IMR-90 (cell line): Measurements from ENCODE around the gene TBXAS1. TPM values are rescaled to one million over a fixed set of nuclear protein-coding genes. Genes with fewer than 3 reads are reported as not detected.

Experiments
- ATAC-seq: fragments of 200-7000 bp; cut with Tn5 transposase; 2 replicates; pipeline ENCODE4 v1.9.1; 2020; ENCODE audit warnings: low read depth, mild to moderate bottlenecking, moderate library complexity
- BruUV-seq: library from RNA; stranded (reverse); fragments of 400-500 nt; replicated peaks from 2 replicates; lab custom pipeline; 2021; lab: Mats Ljungman, UMichigan
- CTCF ChIA-PET: fragments of 300-600 bp; formaldehyde crosslinking; extraction: SDS; loops from one replicate; lab custom pipeline; 2021; ENCODE audit warnings: antibody characterized with exemption; lab: Yijun Ruan, JAX
- POLR2A ChIA-PET: fragments of 300-600 bp; sonication (Branson Sonifier 250); formaldehyde crosslinking; loops from one replicate; lab custom pipeline; 2022; ENCODE audit warnings: antibody characterized with exemption; ENCODE audit not compliant: unreplicated experiment; lab: Charles Lee
- DNase-seq: peaks from one replicate; pipeline ENCODE4 v3.0.0; 2013
- H2AFZ ChIP-seq: replicated peaks from 2 replicates; pipeline ENCODE3; 2013; ENCODE audit warnings: low read length, mild to moderate bottlenecking; ENCODE audit not compliant: poor library complexity
- H2AK5ac ChIP-seq: 2 replicates; pipeline ENCODE4 v1.6.1; 2013; ENCODE audit warnings: low read depth, low read length, inconsistent platforms
- H2AK9ac ChIP-seq: replicated peaks from 2 replicates; pipeline ENCODE3; 2013; ENCODE audit warnings: mild to moderate bottlenecking, low read depth, low read length, moderate library complexity; ENCODE audit not compliant: poor library complexity
- H2BK120ac ChIP-seq: 2 replicates; pipeline ENCODE4 v1.6.1; 2013; ENCODE audit warnings: low read depth, low read length, inconsistent platforms
- H2BK15ac ChIP-seq: 3 replicates; pipeline ENCODE4 v1.6.1; 2013; ENCODE audit warnings: low read depth, low read length, inconsistent platforms
- H2BK20ac ChIP-seq: 2 replicates; pipeline ENCODE4 v1.6.1; 2013; ENCODE audit warnings: low read depth, mild to moderate bottlenecking, inconsistent platforms, low read length, moderate library complexity
- H2BK5ac ChIP-seq: 2 replicates; pipeline ENCODE4 v1.6.1; 2013; ENCODE audit warnings: mild to moderate bottlenecking, low read depth, low read length, inconsistent platforms; ENCODE audit not compliant: poor library complexity, severe bottlenecking
- H3K14ac ChIP-seq: replicated peaks from 2 replicates; pipeline ENCODE4 v1.6.1; 2013; ENCODE audit warnings: low read depth, low read length, inconsistent platforms
- H3K18ac ChIP-seq: 2 replicates; pipeline ENCODE4 v1.6.1; 2013; ENCODE audit warnings: low read depth, low read length, control low read depth
- H3K23ac ChIP-seq: 2 replicates; pipeline ENCODE4 v1.6.1; 2013; ENCODE audit warnings: low read depth, low read length, inconsistent platforms
- H3K27ac ChIP-seq: 2 replicates; pipeline ENCODE4 v1.5.1; 2013; ENCODE audit warnings: mild to moderate bottlenecking, control low read depth, low read length; ENCODE audit not compliant: insufficient read depth
- H3K27me3 ChIP-seq: 2 replicates; pipeline ENCODE4 v1.6.1; 2013; ENCODE audit warnings: low read length; ENCODE audit not compliant: control insufficient read depth, insufficient read depth
- H3K36me3 ChIP-seq: 2 replicates; pipeline ENCODE4 v1.6.1; 2013; ENCODE audit warnings: low read length, mixed read lengths; ENCODE audit not compliant: control insufficient read depth, insufficient read depth
- H3K4ac ChIP-seq: 2 replicates; pipeline ENCODE4 v1.6.1; 2013; ENCODE audit warnings: low read depth, low read length, inconsistent platforms
- H3K4me1 ChIP-seq: 2 replicates; pipeline ENCODE4 v1.6.1; 2013; ENCODE audit warnings: low read length, mixed read lengths; ENCODE audit not compliant: control insufficient read depth, insufficient read depth
- H3K4me2 ChIP-seq: 2 replicates; pipeline ENCODE4 v1.6.1; 2013; ENCODE audit warnings: low read depth, mild to moderate bottlenecking, control low read depth, low read length, moderate library complexity
- H3K4me3 ChIP-seq: 2 replicates; pipeline ENCODE4 v1.5.1; 2013; ENCODE audit warnings: low read depth, mild to moderate bottlenecking, control low read depth, low read length, moderate library complexity; ENCODE audit not compliant: insufficient read depth
- H3K56ac ChIP-seq: 2 replicates; pipeline ENCODE4 v1.6.1; 2013; ENCODE audit warnings: low read length, inconsistent platforms; ENCODE audit not compliant: insufficient read depth; ENCODE audit errors: extremely low read depth
- H3K79me1 ChIP-seq, 2 experiments: 2 replicates each; pipeline ENCODE4 v1.6.1; 2013; ENCODE audit warnings: low read length in 2 of 2, inconsistent platforms in 1 of 2, low read depth in 1 of 2
- H3K9ac ChIP-seq: 2 replicates; pipeline ENCODE4 v1.6.1; 2013; ENCODE audit warnings: low read depth, low read length, control low read depth
- H3K9me1 ChIP-seq: 2 replicates; pipeline ENCODE4 v1.6.1; 2013; ENCODE audit warnings: low read length, inconsistent platforms; ENCODE audit not compliant: insufficient read depth
- H3K9me3 ChIP-seq: 2 replicates; pipeline ENCODE4 v1.6.1; 2013; ENCODE audit warnings: low read length; ENCODE audit not compliant: control insufficient read depth, insufficient read depth
- H4K20me1 ChIP-seq: 2 replicates; pipeline ENCODE4 v1.6.1; 2013; ENCODE audit warnings: low read length, inconsistent platforms; ENCODE audit not compliant: insufficient read depth
- H4K5ac ChIP-seq: 2 replicates; pipeline ENCODE4 v1.6.1; 2013; ENCODE audit warnings: mild to moderate bottlenecking, low read depth, low read length, control low read depth
- H4K8ac ChIP-seq, 2 experiments: 2 replicates each; pipeline ENCODE4 v1.6.1; 2013; ENCODE audit warnings: low read depth in 2 of 2, low read length in 2 of 2, control low read depth in 1 of 2, inconsistent platforms in 1 of 2
- H4K91ac ChIP-seq: 2 replicates; pipeline ENCODE4 v1.6.1; 2013; ENCODE audit warnings: low read depth, low read length, inconsistent platforms; ENCODE audit not compliant: insufficient read depth
- CEBPB ChIP-seq: IDR thresholded peaks from 2 replicates; pipeline ENCODE4 v1.6.1; 2012; ENCODE audit warnings: low read depth, low read length, improper control_type of control experiment
- CHD1 ChIP-seq: IDR thresholded peaks from 2 replicates; pipeline ENCODE4 v1.6.1; 2012; ENCODE audit warnings: low read depth, low read length, improper control_type of control experiment
- CTCF ChIP-seq: conservative IDR thresholded peaks from 2 replicates; pipeline ENCODE4 v1.5.1; 2012; ENCODE audit warnings: mild to moderate bottlenecking, low read depth, low read length, improper control_type of control experiment
- ELK1 ChIP-seq: fragments of 150-350 bp; IDR thresholded peaks from 2 replicates; pipeline ENCODE4 v1.6.1; 2016; ENCODE audit warnings: low read depth, mild to moderate bottlenecking, low read length, moderate library complexity, borderline replicate concordance
- FOS ChIP-seq: fragments of 150-350 bp; IDR thresholded peaks from 2 replicates; pipeline ENCODE4 v1.6.1; 2016; ENCODE audit warnings: low read depth, low read length
- MAFK ChIP-seq: IDR thresholded peaks from 2 replicates; pipeline ENCODE4 v1.6.1; 2012; ENCODE audit warnings: low read depth, low read length, improper control_type of control experiment
- MAZ ChIP-seq: IDR thresholded peaks from 2 replicates; pipeline ENCODE4 v1.6.1; 2012; ENCODE audit warnings: low read depth, mild to moderate bottlenecking, low read length, improper control_type of control experiment, moderate library complexity, borderline replicate concordance
- MXI1 ChIP-seq: IDR thresholded peaks from 2 replicates; pipeline ENCODE4 v1.6.1; 2012; ENCODE audit warnings: low read depth, mild to moderate bottlenecking, low read length, moderate library complexity, borderline replicate concordance
- POLR2A ChIP-seq: IDR thresholded peaks from 2 replicates; pipeline ENCODE4 v1.6.1; 2012; ENCODE audit warnings: mild to moderate bottlenecking, low read depth, low read length
- RAD21 ChIP-seq: IDR thresholded peaks from 2 replicates; pipeline ENCODE4 v1.6.1; 2012; ENCODE audit warnings: low read length, improper control_type of control experiment
- RFX5 ChIP-seq: IDR thresholded peaks from 2 replicates; pipeline ENCODE4 v1.8.0; 2012; ENCODE audit warnings: low read depth, mild to moderate bottlenecking, low read length, moderate library complexity
- SMC3 ChIP-seq: fragments of 150-350 bp; IDR thresholded peaks from 2 replicates; pipeline ENCODE4 v1.6.1; 2016; ENCODE audit warnings: low read depth, mild to moderate bottlenecking, antibody characterized with exemption, low read length, moderate library complexity
- USF2 ChIP-seq: fragments of 150-350 bp; IDR thresholded peaks from 2 replicates; pipeline ENCODE4 v1.6.1; 2017; ENCODE audit warnings: mild to moderate bottlenecking, antibody characterized with exemption, low read length, low read depth
- WGBS, 2 experiments: methylation state at CpG; one replicate each; pipeline versions ENCODE4 v1.1.5 to v1.1.7; 2013; ENCODE audit warnings: missing lambda C conversion rate in 2 of 2; ENCODE audit not compliant: insufficient read length in 1 of 2; ENCODE audit errors: extremely low coverage in 2 of 2; 5-methylcytosine and 5-hydroxymethylcytosine counted together
- dilution Hi-C: fragments of 300-500 bp; cut with HindIII; formaldehyde crosslinking; loops from one replicate; pipeline ENCODE4 v1.14.3; 2018; ENCODE audit warnings: low sequenced_read_pairs; ENCODE audit not compliant: unreplicated experiment
- in situ Hi-C: fragments of 300-500 bp; cut with MboI; formaldehyde crosslinking; loops from 3 replicates; pipeline ENCODE4 v1.14.3; 2019; ENCODE audit warnings: low sequenced_read_pairs, inconsistent platforms, mixed read lengths
- intact Hi-C: fragments of 100-400 bp; cut with micrococcal nuclease; formaldehyde crosslinking; loops from 2 replicates; pipeline ENCODE4 v1.10.0; 2022
- polyA plus RNA-seq, 3 experiments: library from polyadenylated mRNA; depleted of rRNA; stranded (reverse); fragments of >200 nt; gene quantifications; 2 replicates each; pipeline ENCODE4 v1.2.3, GENCODE V29; 2012; ENCODE audit warnings: low replicate concordance in 1 of 3
- total RNA-seq: library from RNA; depleted of rRNA; stranded (reverse); fragments of >200 nt; gene quantifications from 2 replicates; pipeline ENCODE4 v1.2.3, GENCODE V29; 2012

TBXAS1 gene
- total and polyA plus RNA-seq, 2 of the 4 experiments (the other 2 are of a cell fraction) = 5.9 to 10.8 TPM

DNA sequence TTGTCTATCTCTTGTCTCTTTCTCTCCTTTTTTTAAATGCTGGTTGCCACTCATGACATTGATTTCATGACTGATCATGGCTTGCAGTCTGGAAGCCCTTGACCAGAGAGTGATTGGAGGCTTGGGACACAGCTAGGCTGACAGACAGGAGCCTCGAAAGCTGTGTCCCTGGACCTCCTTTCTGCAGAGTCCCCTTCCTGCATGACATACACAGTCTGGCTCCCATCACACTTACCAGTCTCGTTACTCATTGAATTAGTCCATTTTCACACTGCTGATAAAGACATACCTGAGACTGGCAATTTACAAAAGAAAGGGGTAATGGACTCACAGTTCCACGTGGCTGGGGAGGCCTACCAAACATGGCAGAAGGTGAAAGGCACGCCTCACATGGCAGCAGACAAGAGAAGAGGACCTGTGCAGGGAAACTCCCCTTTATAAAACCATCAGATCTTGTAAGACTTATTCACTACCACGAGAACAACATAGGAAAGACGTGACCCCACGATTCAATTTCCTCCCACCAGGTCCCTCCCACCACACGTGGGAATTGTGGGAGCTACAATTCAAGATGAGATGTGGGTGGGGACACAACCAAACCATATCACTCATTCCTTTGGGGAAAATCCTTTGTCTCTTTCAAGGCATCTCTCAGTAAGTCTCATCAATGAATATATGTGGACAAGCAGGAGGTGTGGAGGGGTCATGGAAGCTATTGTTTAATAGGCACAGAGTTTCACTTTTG is 102.3 kb downstream of the TBXAS1 start:
- Histone ChIP-seq H2BK5ac (no peak overlapping the region), H4K91ac (no peak overlapping the region), H2AK5ac (no peak overlapping the region), H2BK20ac (no peak overlapping the region), H3K56ac (no peak overlapping the region), H3K4me2 (no peak overlapping the region), H3K4ac (no peak overlapping the region), H3K9me1 (no peaks in the 10 kb centered on the region), H3K27me3 (no peaks in the 10 kb centered on the region), H3K18ac (no peak overlapping the region), H3K4me3 (no peak overlapping the region), H3K79me1 (no peaks in the 10 kb centered on the region), H2AFZ (no peak overlapping the region), H3K36me3 (0 out of 2 replicates have a peak, but pooled peaks cover 2% of the 10 kb centered on the region), H3K9me3 (no peaks in the 10 kb centered on the region), H3K4me1 (no peaks in the 10 kb centered on the region), H2BK120ac (no peak overlapping the region), H2AK9ac (no peak overlapping the region), H3K9ac (no peak overlapping the region), H2BK15ac (no peak overlapping the region), H4K8ac (no peak overlapping the region), H4K5ac (no peak overlapping the region), H3K14ac (no peak overlapping the region), H3K23ac (no peak overlapping the region), H3K27ac (no peak overlapping the region), H4K20me1 (no peaks in the 10 kb centered on the region)
- no TSS peak for BruUV-seq
- intact Hi-C loops (no loop called here), in situ Hi-C loops (no loop called here), dilution Hi-C loops (no loop called here)
- POLR2A ChIA-PET = interaction anchor here (0.7 kb wide), 1 partner anchor 163 kb away, joined by 9 read pairs; no protein-coding TSS in a partner anchor
- WGBS, 2 experiments = no CpG with 5 or more reads among the region's 8 CpGs
- ATAC-seq (no peak), DNase-seq (no peak)
- TF ChIP-seq SMC3 (no peak), CTCF (no peak), RAD21 (no peak), CEBPB (no peak), MAFK (no peak), FOS (no peak), USF2 (no peak), ELK1 (no peak), CHD1 (no peak), MAZ (no peak), RFX5 (no peak), MXI1 (no peak), POLR2A (no peak)
- CTCF ChIA-PET = no interaction called here
